GM12864 (cell line): Measurements from ENCODE around the gene GABRB1.

Experiments used
- DNase-seq: peaks from one replicate; pipeline ENCODE4 v3.0.0-alpha.2; 2011; ENCODE audit warnings: low read depth
- H3K4me3 ChIP-seq: 2 replicates; pipeline ENCODE4 v1.5.1; 2011; ENCODE audit warnings: mild to moderate bottlenecking, low read depth, low read length, control low read depth
- TF ChIP-seq, protein P1 (sequence below): IDR thresholded peaks from 2 replicates; pipeline ENCODE4 v1.5.1; 2011; ENCODE audit warnings: low read depth, mild to moderate bottlenecking, moderate library complexity, low read length, control low read depth, inconsistent platforms; ENCODE audit errors: missing control alignments

Gene GABRB1

GRCh38 chr4:47106561-47106960, 75.2 kb downstream of the GABRB1 start:
- no peak for DNase-seq
- H3K4me3 ChIP-seq = no peak overlapping the region
- TF ChIP-seq, protein P1, sequence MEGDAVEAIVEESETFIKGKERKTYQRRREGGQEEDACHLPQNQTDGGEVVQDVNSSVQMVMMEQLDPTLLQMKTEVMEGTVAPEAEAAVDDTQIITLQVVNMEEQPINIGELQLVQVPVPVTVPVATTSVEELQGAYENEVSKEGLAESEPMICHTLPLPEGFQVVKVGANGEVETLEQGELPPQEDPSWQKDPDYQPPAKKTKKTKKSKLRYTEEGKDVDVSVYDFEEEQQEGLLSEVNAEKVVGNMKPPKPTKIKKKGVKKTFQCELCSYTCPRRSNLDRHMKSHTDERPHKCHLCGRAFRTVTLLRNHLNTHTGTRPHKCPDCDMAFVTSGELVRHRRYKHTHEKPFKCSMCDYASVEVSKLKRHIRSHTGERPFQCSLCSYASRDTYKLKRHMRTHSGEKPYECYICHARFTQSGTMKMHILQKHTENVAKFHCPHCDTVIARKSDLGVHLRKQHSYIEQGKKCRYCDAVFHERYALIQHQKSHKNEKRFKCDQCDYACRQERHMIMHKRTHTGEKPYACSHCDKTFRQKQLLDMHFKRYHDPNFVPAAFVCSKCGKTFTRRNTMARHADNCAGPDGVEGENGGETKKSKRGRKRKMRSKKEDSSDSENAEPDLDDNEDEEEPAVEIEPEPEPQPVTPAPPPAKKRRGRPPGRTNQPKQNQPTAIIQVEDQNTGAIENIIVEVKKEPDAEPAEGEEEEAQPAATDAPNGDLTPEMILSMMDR = no peak

DNA sequence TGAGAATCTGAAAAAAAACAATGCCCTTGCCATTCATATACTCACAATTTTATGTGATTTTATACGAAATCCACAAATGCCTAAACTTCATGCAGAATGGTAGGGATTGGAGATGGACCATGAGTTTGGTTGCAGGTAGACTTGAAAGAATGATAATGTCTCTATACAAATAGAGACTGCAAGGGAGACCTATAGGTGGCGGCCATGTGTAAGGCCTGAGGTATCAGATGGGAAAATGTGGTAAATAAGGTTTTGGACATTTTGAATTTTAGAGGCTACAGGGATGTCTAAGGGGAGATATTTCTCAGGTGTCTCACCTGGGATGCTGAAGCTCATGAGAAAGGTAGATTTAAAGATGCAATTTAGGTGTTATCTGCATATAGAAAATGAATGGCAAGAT, 78.0 kb downstream of the GABRB1 start:
- no peak for DNase-seq
- no peak overlapping the region for H3K4me3 ChIP-seq
- TF ChIP-seq, protein P1 = no peak

DNA sequence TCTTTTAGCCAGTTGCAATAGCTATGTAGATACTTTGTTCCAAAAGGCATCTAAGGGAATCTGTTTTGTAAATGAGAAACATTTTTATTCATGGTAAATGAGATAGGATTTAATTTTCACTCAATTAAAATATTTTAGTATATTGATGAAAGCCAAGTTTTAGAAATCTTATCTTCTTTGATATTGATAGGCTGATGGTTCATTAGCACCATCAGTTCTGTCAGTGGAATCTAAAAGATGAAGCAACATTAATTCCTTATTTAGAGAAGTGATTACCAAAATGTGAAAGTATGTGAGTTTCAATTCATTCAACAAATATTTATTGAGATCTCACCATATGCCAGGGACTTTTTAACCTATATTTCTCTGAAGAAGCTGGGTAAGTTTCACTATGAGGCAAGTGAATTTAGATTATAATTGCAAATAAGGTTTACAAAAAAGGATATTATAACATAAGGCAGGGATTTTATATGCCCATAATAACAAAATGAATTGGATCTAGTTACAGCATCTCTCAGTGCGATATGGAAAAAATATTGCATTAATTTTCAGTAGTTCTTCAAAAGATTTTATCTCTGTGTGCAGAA, 79.3 kb downstream of the GABRB1 start:
- DNase-seq = no peak
- no peak overlapping the region for H3K4me3 ChIP-seq
- TF ChIP-seq, protein P1 = no peak

- TF ChIP-seq, protein P1 = no peak
- no peak overlapping the region for H3K4me3 ChIP-seq
- DNase-seq = no peak
Observed at GRCh38 chr4:47118192-47118929, 87.0 kb downstream of the GABRB1 start.

DNA sequence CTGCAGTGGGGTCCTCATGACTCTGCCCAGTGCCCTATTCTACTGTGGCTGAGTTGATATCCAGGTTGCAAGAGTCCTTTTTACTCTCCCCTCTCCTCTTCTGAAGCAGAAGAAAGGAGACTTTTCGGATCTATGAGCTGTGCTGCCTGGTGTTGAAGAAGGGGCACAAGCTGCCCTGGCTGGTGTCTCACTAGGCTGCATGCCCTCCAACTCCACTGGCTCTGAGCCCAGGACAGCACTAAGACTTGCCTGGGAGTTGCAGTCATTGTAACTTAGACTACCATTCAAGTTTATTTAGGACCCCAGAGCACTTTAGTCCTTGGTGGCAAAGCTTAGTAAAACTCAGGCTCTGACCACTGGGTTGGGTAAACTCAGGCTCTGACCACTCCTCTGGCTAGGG, 89.4 kb downstream of the GABRB1 start:
- no peak overlapping the region for H3K4me3 ChIP-seq
- TF ChIP-seq, protein P1 = no peak
- DNase-seq = no peak

DNA sequence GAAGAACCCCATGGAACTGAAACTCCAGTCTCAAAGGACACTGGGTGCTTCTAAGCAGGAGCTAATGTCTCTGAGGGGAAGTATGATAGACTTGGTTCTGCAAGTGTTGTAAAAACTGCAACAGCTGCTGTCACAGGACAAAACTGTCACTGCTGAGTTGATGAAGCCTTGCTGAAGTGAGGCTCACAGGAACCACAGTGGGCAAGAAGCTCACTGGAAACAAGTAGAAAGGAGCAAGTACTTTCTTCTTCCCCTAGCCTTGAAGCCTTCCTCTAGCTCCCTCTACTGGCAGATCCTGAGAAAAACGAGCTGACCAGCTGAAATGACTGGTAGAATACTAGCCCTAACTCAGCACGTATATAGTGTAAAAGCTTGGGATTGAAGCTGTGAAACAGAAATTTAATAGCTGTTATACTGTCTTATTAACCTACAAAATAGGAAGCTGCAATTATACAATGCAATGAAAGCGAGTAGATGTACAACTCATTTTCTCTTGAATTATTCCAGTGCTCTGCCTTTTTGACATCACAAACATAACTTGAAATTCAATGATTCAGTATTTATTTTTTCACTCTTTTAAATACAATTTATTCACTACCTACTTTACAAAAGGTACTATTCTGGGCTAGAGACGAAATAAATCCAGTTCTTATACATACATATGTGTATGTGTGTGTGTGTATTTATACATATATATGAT, 91.4 kb downstream of the GABRB1 start:
- no peak overlapping the region for H3K4me3 ChIP-seq
- DNase-seq = peak; percentile 31
- TF ChIP-seq, protein P1 = peak; percentile 92
